Measurements from ENCODE around the gene MRPL28. TPM values are rescaled to one million over a fixed set of nuclear protein-coding genes. Genes with fewer than 3 reads are reported as not detected.

The MRPL28 gene
- total and polyA plus RNA-seq, 2 donors (not counting 3 experiments of a cell fraction or from before 2014, with no cell fraction given): 104 to 180 TPM

DNA sequence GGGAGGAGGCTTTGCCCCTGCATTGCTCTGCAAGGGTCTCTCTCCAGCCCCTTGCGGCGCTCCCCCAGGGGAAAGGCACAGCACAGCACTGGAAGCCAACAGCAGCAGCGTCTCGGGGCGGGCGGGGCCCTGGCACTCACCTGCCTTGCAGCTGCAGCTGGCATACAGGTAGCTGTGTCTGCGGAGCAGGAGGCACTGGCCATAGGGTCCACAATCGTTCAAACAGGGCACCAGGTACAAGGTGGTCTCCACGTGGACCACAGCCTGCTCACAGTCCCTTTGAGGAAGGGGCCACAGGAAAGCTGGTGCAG is 4.2 kb upstream of the MRPL28 start:
- DNase-seq (ENCODE audit: low read depth, low spot score): no peak
- FAIRE-seq: no peak
- ChIA-PET CTCF (no interaction called here), POLR2A (no interaction called here)
- TF ChIP-seq GATA2 (IDR thresholded peaks at IDR 0.05; ENCODE audit: insufficient read depth, insufficient read length, low read depth, low read length) (no peak), POLR2A (IDR thresholded peaks at IDR 0.05; ENCODE audit: low read depth, low read length) (no peak), MYC (IDR thresholded peaks at IDR 0.05; ENCODE audit: low read depth, low read length) (no peak), POLR2AphosphoS5 (IDR thresholded peaks at IDR 0.05; ENCODE audit: insufficient read depth, low read depth, low read length) (no peak), FOS (IDR thresholded peaks at IDR 0.05; ENCODE audit: borderline replicate concordance, insufficient read depth, low read length) (no peak), JUN (IDR thresholded peaks at IDR 0.05; ENCODE audit: borderline replicate concordance, insufficient read depth, insufficient read length, low read depth) (no peak), EZH2 (IDR thresholded peaks at IDR 0.05; ENCODE audit: borderline replicate concordance, low read depth, low read length, severe bottlenecking) (no peak)
- TF ChIP-seq, protein P1, sequence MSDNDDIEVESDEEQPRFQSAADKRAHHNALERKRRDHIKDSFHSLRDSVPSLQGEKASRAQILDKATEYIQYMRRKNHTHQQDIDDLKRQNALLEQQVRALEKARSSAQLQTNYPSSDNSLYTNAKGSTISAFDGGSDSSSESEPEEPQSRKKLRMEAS (IDR thresholded peaks at IDR 0.05; ENCODE audit: insufficient read depth, insufficient read length): no peak
- TF ChIP-seq, protein P2, sequence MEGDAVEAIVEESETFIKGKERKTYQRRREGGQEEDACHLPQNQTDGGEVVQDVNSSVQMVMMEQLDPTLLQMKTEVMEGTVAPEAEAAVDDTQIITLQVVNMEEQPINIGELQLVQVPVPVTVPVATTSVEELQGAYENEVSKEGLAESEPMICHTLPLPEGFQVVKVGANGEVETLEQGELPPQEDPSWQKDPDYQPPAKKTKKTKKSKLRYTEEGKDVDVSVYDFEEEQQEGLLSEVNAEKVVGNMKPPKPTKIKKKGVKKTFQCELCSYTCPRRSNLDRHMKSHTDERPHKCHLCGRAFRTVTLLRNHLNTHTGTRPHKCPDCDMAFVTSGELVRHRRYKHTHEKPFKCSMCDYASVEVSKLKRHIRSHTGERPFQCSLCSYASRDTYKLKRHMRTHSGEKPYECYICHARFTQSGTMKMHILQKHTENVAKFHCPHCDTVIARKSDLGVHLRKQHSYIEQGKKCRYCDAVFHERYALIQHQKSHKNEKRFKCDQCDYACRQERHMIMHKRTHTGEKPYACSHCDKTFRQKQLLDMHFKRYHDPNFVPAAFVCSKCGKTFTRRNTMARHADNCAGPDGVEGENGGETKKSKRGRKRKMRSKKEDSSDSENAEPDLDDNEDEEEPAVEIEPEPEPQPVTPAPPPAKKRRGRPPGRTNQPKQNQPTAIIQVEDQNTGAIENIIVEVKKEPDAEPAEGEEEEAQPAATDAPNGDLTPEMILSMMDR (IDR thresholded peaks at IDR 0.05; ENCODE audit: extremely low read depth in 1 of 2, insufficient read depth in 1 of 2, low read depth in 1 of 2, low read length in 2 of 2): no peak
- H3K36me3 ChIP-seq (ENCODE audit: control insufficient read depth in 2 of 2, extremely low read depth in 1 of 2, insufficient read depth in 2 of 2, low read length in 2 of 2): peaks cover 7 to 48% of the 10 kb centered on the region in 2 experiments
- BruUV-seq (replicated peaks): no TSS peak
- H3K27ac ChIP-seq (ENCODE audit: insufficient read depth, low read depth, low read length): no peak overlapping the region
- H4K20me1 ChIP-seq (replicated peaks; ENCODE audit: control insufficient read depth, extremely low read depth, insufficient read depth, low read length): no peaks in the 10 kb centered on the region
- no peak overlapping the region for H3K4me2 ChIP-seq (ENCODE audit: insufficient read depth, low read length)
- no peaks in the 10 kb centered on the region for H3K9me3 ChIP-seq (replicated peaks; ENCODE audit: control insufficient read depth, insufficient read depth, low read length)
- intact Hi-C loops (cut with micrococcal nuclease): no loop called here
- no peaks in the 10 kb centered on the region for H3K9me1 ChIP-seq (replicated peaks; ENCODE audit: control insufficient read depth, extremely low read depth, insufficient read depth, low read length)
- H3K79me2 ChIP-seq (ENCODE audit: control insufficient read depth, insufficient read depth, low read length): peaks cover 9% of the 10 kb centered on the region
- no peaks in the 10 kb centered on the region for H3K27me3 ChIP-seq (ENCODE audit: control insufficient read depth in 2 of 2, insufficient read depth in 2 of 2, low read length in 2 of 2)
- peaks cover 8% of the 10 kb centered on the region for H3K4me1 ChIP-seq (ENCODE audit: control insufficient read depth, extremely low read depth, insufficient read depth, low read length)
- dilution Hi-C loops (cut with MboI; ENCODE audit: extremely low pct_ligation_motif_present, low sequenced_read_pairs): no loop called here
- H3K9ac ChIP-seq (replicated peaks; ENCODE audit: extremely low read depth, insufficient read depth, low read length): no peak overlapping the region
- no peak overlapping the region for H2AFZ ChIP-seq (ENCODE audit: low read depth, low read length)
- H3K4me3 ChIP-seq (replicated peaks in 1 of 3; ENCODE audit: insufficient read depth in 1 of 3, low read depth in 1 of 3, low read length in 3 of 3): no peak overlapping the region

Data from endothelial cell of umbilical vein (primary cell).